Psoas muscle (tissue), 8 donors: Measurements from ENCODE around the gene MYO10. TPM values are rescaled to one million over a fixed set of nuclear protein-coding genes. Genes with fewer than 3 reads are reported as not detected.

Source experiments
- ATAC-seq, 4 donors: fragments of 200-7000 bp; cut with Tn5 transposase; one replicate each; pipeline ENCODE4 v1.9.1; 2020; ENCODE audit warnings: moderate library complexity in 3 of 4, mild to moderate bottlenecking in 2 of 4
- DNase-seq, 2 donors: peaks; one replicate each; pipeline ENCODE4 v3.0.0-alpha.2; 2020
- H3K27ac ChIP-seq: fragments of 200-600 bp; one replicate; pipeline ENCODE4 v1.8.0; 2022
- H3K27me3 ChIP-seq, 3 donors: fragments of 200-600 bp in 1 of 3; one replicate each; pipeline versions ENCODE4 v1.6.1 to v1.8.0; 2013 to 2022; ENCODE audit warnings: low read length in 2 of 3, mild to moderate bottlenecking in 2 of 3, moderate library complexity in 1 of 3; ENCODE audit not compliant: insufficient read depth in 3 of 3
- H3K36me3 ChIP-seq, 2 donors: fragments of 200-600 bp in 1 of 2; one replicate each; pipeline versions ENCODE4 v1.6.1 to v1.8.0; 2013 to 2022; ENCODE audit warnings: low read depth in 1 of 2, mild to moderate bottlenecking in 1 of 2, moderate library complexity in 1 of 2; ENCODE audit not compliant: insufficient read depth in 1 of 2
- H3K4me1 ChIP-seq: fragments of 200-600 bp; one replicate; pipeline ENCODE4 v1.8.0; 2022
- H3K4me3 ChIP-seq: fragments of 200-600 bp; one replicate; pipeline ENCODE4 v1.8.0; 2022; ENCODE audit warnings: mild to moderate bottlenecking
- H3K9me3 ChIP-seq: fragments of 200-600 bp; one replicate; pipeline ENCODE4 v1.8.0; 2022
- WGBS, 3 donors: extraction: QIAGEN DNeasy Blood & Tissue Kit; methylation state at CpG; one replicate each; pipeline versions ENCODE4 v1.1.6 to v1.1.7; 2013; 5-methylcytosine and 5-hydroxymethylcytosine counted together
- intact Hi-C, 2 donors: fragments of 100-400 bp; cut with DNase I; formaldehyde crosslinking; loops; one replicate each; pipeline versions ENCODE4 v1.11.0 to v1.14.2; 2022
- polyA plus RNA-seq, 3 donors: library from polyadenylated mRNA; stranded (reverse); fragments of 200-250 nt; gene quantifications; one replicate each; pipeline ENCODE4 v1.2.3, GENCODE V29; 2013
- total RNA-seq, 4 donors: library from RNA; stranded (reverse); fragmentation: NEBNext Ultra II Directional in 2 of 4; extraction: Animal tissue kit (Norgen Biotek cat#: 25700) in 2 of 4; gene quantifications; one replicate each; pipeline versions ENCODE4 v1.2.1 to v1.2.4, GENCODE V29; 2021 to 2023
- TF ChIP-seq, protein P1 (sequence below): fragments of 200-600 bp; IDR thresholded peaks from one replicate; pipeline ENCODE4 v1.8.0; 2022; ENCODE audit warnings: antibody characterized with exemption
- donor health status: healthy with polysubstance abuse.
- donor health status: DM: no; HTN: no; CAD: no; lungs with moderate emphysema.
- donor health status: Bipolar disorder and iron deficiency.
- donor health status: healthy.
- donor health status: DM: yes; HTN: yes; CAD: no.
- donor health status: DM: no; HTN: no; CAD: no.
- donor health status: DM: no; HTN: no; CAD: no.
- donor health status: DM: yes; HTN: yes; CAD: no.

Gene MYO10
- total and polyA plus RNA-seq, 7 donors: 1.8 to 10.9 (median 10.0) TPM

DNA sequence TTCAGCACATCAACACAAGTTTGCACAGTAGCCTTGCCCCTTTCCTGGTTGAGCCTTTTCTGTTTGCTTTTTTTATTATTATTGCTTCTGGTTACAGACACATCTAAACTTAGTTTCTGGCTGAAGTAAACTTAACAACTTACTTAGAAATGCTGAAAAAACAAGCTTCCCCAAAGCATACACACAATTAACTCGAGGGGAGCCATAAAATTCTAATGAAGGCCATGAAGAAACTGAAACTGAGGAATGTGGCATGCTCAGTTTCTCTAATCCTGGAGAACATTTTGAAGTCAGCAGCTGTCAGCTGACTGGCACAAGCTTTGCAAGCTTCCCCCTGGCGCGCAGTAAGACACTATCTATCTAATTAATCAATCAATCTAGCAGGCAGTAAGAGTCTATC, 3.7 kb downstream of the MYO10 start:
- H3K9me3 ChIP-seq: no peaks in the 10 kb centered on the region
- no peak for ATAC-seq
- peaks cover 15% of the 10 kb centered on the region for H3K4me1 ChIP-seq
- TF ChIP-seq, protein P1, sequence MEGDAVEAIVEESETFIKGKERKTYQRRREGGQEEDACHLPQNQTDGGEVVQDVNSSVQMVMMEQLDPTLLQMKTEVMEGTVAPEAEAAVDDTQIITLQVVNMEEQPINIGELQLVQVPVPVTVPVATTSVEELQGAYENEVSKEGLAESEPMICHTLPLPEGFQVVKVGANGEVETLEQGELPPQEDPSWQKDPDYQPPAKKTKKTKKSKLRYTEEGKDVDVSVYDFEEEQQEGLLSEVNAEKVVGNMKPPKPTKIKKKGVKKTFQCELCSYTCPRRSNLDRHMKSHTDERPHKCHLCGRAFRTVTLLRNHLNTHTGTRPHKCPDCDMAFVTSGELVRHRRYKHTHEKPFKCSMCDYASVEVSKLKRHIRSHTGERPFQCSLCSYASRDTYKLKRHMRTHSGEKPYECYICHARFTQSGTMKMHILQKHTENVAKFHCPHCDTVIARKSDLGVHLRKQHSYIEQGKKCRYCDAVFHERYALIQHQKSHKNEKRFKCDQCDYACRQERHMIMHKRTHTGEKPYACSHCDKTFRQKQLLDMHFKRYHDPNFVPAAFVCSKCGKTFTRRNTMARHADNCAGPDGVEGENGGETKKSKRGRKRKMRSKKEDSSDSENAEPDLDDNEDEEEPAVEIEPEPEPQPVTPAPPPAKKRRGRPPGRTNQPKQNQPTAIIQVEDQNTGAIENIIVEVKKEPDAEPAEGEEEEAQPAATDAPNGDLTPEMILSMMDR: no peak
- no peak overlapping the region for H3K4me3 ChIP-seq
- no peak for DNase-seq
- peaks cover 0 to 24% (median 0%) of the 10 kb centered on the region in 3 donors for H3K27me3 ChIP-seq
- intact Hi-C loops: loop anchor here (5.0 to 10.0 kb wide), 3 partner anchors 135 to 255 kb away; no protein-coding TSS in a partner anchor
- 28 to 54% (median 42%) methylated on average over 3 of the region's 3 CpGs for WGBS, 3 donors
- H3K36me3 ChIP-seq: no peaks in the 10 kb centered on the region
- H3K27ac ChIP-seq: no peak overlapping the region

GRCh38 chr5:16931334-16932110, 4.6 kb downstream of the MYO10 start:
- peaks cover 0 to 24% (median 0%) of the 10 kb centered on the region in 3 donors for H3K27me3 ChIP-seq
- H3K4me1 ChIP-seq: peaks cover 15% of the 10 kb centered on the region
- TF ChIP-seq, protein P1: no peak
- no peak overlapping the region for H3K4me3 ChIP-seq
- H3K36me3 ChIP-seq: no peaks in the 10 kb centered on the region
- no peaks in the 10 kb centered on the region for H3K9me3 ChIP-seq
- H3K27ac ChIP-seq: no peak overlapping the region
- no peak for DNase-seq
- WGBS, 3 donors: 38 to 77% (median 56%) methylated on average over 5 of the region's 5 CpGs
- intact Hi-C loops: loop anchor here (5.0 to 10.0 kb wide), 3 partner anchors 134 to 256 kb away; no protein-coding TSS in a partner anchor
- no peak for ATAC-seq

DNA sequence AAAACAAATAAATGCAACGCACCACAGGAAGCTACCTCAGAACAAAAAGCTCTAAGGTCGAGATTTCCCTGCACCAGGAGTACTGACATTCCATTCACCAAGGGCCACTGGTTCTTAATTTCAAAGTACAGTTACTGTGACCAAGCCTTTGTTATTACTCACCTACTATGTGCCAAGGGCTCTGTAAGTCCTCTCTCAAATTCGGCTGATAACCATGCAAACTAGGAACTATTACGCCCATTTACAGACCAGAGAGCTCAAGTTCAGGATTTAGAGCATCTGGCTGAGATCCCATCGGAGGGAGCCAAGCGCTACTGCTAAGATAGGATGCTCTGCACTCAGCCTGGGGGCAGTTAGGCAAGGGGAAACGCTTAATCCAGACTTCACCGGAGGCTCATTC, 5.6 kb downstream of the MYO10 start:
- TF ChIP-seq, protein P1: no peak
- Histone ChIP-seq H3K27me3 (peaks cover 0 to 24% (median 0%) of the 10 kb centered on the region in 3 donors), H3K27ac (no peak overlapping the region), H3K4me1 (peaks cover 15% of the 10 kb centered on the region), H3K9me3 (no peaks in the 10 kb centered on the region), H3K4me3 (no peak overlapping the region), H3K36me3 (no peaks in the 10 kb centered on the region)
- WGBS, 3 donors: 42 to 70% (median 46%) methylated on average over 8 of the region's 8 CpGs
- DNase-seq (no peak), ATAC-seq (no peak)
- intact Hi-C loops: loop anchor here (5.0 to 10.0 kb wide), 3 partner anchors 133 to 257 kb away; no protein-coding TSS in a partner anchor

- H3K9me3 ChIP-seq: no peaks in the 10 kb centered on the region
- TF ChIP-seq, protein P1: no peak
- peaks cover 0 to 24% (median 0%) of the 10 kb centered on the region in 3 donors for H3K27me3 ChIP-seq
- no peak overlapping the region for H3K27ac ChIP-seq
- peaks cover 14% of the 10 kb centered on the region for H3K4me1 ChIP-seq
- no peak for DNase-seq
- 79 to 89% (median 84%) methylated on average over 3 of the region's 3 CpGs for WGBS, 3 donors
- intact Hi-C loops: loop anchor here (5.0 to 10.0 kb wide), 3 partner anchors 133 to 257 kb away; no protein-coding TSS in a partner anchor
- H3K36me3 ChIP-seq: no peaks in the 10 kb centered on the region
- no peak for ATAC-seq
- no peak overlapping the region for H3K4me3 ChIP-seq
Observed at GRCh38 chr5:16929831-16930230, 6.3 kb downstream of the MYO10 start.
